Measurements from ENCODE around the gene OTOA.

GRCh38 chr16:21673469-21673868 lies 9.7 kb downstream of the OTOA start:
- no peak for TF ChIP-seq CTCF (IDR thresholded peaks at IDR 0.05; ENCODE audit: low read length)
- TF ChIP-seq EZH2 (IDR thresholded peaks at IDR 0.05; ENCODE audit: borderline replicate concordance, low read length), result no peak

Measured in OCI-LY1 (cell line).